Lung (tissue), 12 donors: Measurements from ENCODE around the gene PEPD. TPM values are rescaled to one million over a fixed set of nuclear protein-coding genes. Genes with fewer than 3 reads are reported as not detected.

Source experiments
- ATAC-seq: fragments of 200-7000 bp; cut with Tn5 transposase; one replicate; pipeline ENCODE4 v1.9.1; 2020; ENCODE audit warnings: moderate number of reproducible peaks; ENCODE audit not compliant: insufficient read depth, low FRiP score
- DNase-seq, 3 donors: peaks; one replicate each; pipeline ENCODE4 v3.0.0-alpha.2; 2013 to 2017
- H3K27ac ChIP-seq, 2 donors: one replicate each; pipeline ENCODE4 v1.5.1; 2013; ENCODE audit warnings: mild to moderate bottlenecking in 2 of 2, moderate library complexity in 2 of 2, control low read depth in 1 of 2, inconsistent platforms in 1 of 2, low read depth in 1 of 2, low read length in 1 of 2
- H3K27me3 ChIP-seq, 3 donors: one replicate each; pipeline ENCODE4 v1.5.1; 2013; ENCODE audit warnings: low read length in 2 of 3; ENCODE audit not compliant: control insufficient read depth in 3 of 3, insufficient read depth in 3 of 3
- H3K36me3 ChIP-seq, 4 donors: one replicate each; pipeline ENCODE4 v1.5.1; 2013; ENCODE audit warnings: low read length in 4 of 4, mild to moderate bottlenecking in 1 of 4, moderate library complexity in 1 of 4; ENCODE audit not compliant: control insufficient read depth in 4 of 4, insufficient read depth in 4 of 4
- H3K4me1 ChIP-seq, 5 donors: one replicate each; pipeline ENCODE4 v1.5.1; 2013; ENCODE audit warnings: low read length in 5 of 5, mild to moderate bottlenecking in 2 of 5, moderate library complexity in 1 of 5; ENCODE audit not compliant: control insufficient read depth in 5 of 5, insufficient read depth in 5 of 5
- H3K4me3 ChIP-seq: one replicate; pipeline ENCODE4 v1.5.1; 2013; ENCODE audit warnings: mild to moderate bottlenecking, control low read depth, moderate library complexity
- H3K9ac ChIP-seq, 2 donors: one replicate each; pipeline ENCODE4 v1.5.1; 2013; ENCODE audit warnings: low read length in 2 of 2, control low read depth in 1 of 2; ENCODE audit not compliant: insufficient read depth in 1 of 2
- H3K9me3 ChIP-seq, 4 donors: one replicate each; pipeline ENCODE4 v1.5.1; 2013; ENCODE audit warnings: low read length in 3 of 4, mild to moderate bottlenecking in 1 of 4, moderate library complexity in 1 of 4; ENCODE audit not compliant: control insufficient read depth in 4 of 4, insufficient read depth in 3 of 4
- WGBS, 2 donors: extraction: QIAGEN DNeasy Blood & Tissue Kit; methylation state at CpG; one replicate each; pipeline ENCODE4 v1.1.7; 2013; 5-methylcytosine and 5-hydroxymethylcytosine counted together
- polyA plus RNA-seq, 2 donors: library from polyadenylated mRNA; stranded (reverse); fragments of 200-250 nt; gene quantifications; one replicate each; pipeline ENCODE4 v1.2.1, GENCODE V29; 2013
- total RNA-seq, 2 donors: library from RNA; depleted of rRNA in 1 of 2; stranded (reverse); fragments of >200 nt in 1 of 2; gene quantifications; one replicate each; pipeline ENCODE4 v1.2.1, GENCODE V29; 2014 to 2021
- TF ChIP-seq, protein P1 (sequence below): IDR thresholded peaks from 2 replicates; pipeline ENCODE4 v1.5.1; 2012; ENCODE audit warnings: mild to moderate bottlenecking; ENCODE audit errors: control extremely low read depth, extremely low read depth
- donor health status: control.
- donor health status: control.
- donor health status: Bipolar disorder and iron deficiency.
- donor health status: healthy.
- donor health status: DM: yes; HTN: yes; CAD: no.

The PEPD gene
- total and polyA plus RNA-seq, 4 donors: 29.6 to 88.2 (median 73.4) TPM

GRCh38 chr19:33436360-33437345 is 84.9 kb downstream of the PEPD start:
- Histone ChIP-seq H3K27me3 (no peaks in the 10 kb centered on the region), H3K4me1 (peaks cover 0 to 11% (median 0%) of the 10 kb centered on the region in 5 donors), H3K9ac (no peak overlapping the region), H3K27ac (no peak overlapping the region), H3K4me3 (no peak overlapping the region), H3K36me3 (peaks cover 0 to 1% (median 0%) of the 10 kb centered on the region in 4 donors), H3K9me3 (no peaks in the 10 kb centered on the region)
- WGBS, 2 donors: 87 to 89% methylated on average over 22 of the region's 22 CpGs
- ATAC-seq: no peak
- peak in 1 of 3 donors; percentile 6 for DNase-seq
- TF ChIP-seq, protein P1, sequence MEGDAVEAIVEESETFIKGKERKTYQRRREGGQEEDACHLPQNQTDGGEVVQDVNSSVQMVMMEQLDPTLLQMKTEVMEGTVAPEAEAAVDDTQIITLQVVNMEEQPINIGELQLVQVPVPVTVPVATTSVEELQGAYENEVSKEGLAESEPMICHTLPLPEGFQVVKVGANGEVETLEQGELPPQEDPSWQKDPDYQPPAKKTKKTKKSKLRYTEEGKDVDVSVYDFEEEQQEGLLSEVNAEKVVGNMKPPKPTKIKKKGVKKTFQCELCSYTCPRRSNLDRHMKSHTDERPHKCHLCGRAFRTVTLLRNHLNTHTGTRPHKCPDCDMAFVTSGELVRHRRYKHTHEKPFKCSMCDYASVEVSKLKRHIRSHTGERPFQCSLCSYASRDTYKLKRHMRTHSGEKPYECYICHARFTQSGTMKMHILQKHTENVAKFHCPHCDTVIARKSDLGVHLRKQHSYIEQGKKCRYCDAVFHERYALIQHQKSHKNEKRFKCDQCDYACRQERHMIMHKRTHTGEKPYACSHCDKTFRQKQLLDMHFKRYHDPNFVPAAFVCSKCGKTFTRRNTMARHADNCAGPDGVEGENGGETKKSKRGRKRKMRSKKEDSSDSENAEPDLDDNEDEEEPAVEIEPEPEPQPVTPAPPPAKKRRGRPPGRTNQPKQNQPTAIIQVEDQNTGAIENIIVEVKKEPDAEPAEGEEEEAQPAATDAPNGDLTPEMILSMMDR: no peak

- H3K4me1 ChIP-seq: peaks cover 0 to 11% (median 0%) of the 10 kb centered on the region in 5 donors
- TF ChIP-seq, protein P1: no peak
- peaks cover 0 to 1% (median 0%) of the 10 kb centered on the region in 4 donors for H3K36me3 ChIP-seq
- WGBS, 2 donors: 92 to 93% methylated on average over 11 of the region's 11 CpGs
- no peaks in the 10 kb centered on the region for H3K27me3 ChIP-seq
- H3K9ac ChIP-seq: no peak overlapping the region
- H3K4me3 ChIP-seq: no peak overlapping the region
- H3K27ac ChIP-seq: no peak overlapping the region
- ATAC-seq: no peak
- no peak for DNase-seq
- no peaks in the 10 kb centered on the region for H3K9me3 ChIP-seq
Observed at GRCh38 chr19:33435706-33436359, 85.8 kb downstream of the PEPD start.

- Histone ChIP-seq H3K9ac (no peak overlapping the region), H3K4me3 (no peak overlapping the region), H3K27ac (no peak overlapping the region), H3K36me3 (no peaks in the 10 kb centered on the region), H3K27me3 (no peaks in the 10 kb centered on the region), H3K9me3 (no peaks in the 10 kb centered on the region), H3K4me1 (peaks cover 0 to 11% (median 0%) of the 10 kb centered on the region in 5 donors)
- TF ChIP-seq, protein P1: no peak
- ATAC-seq: no peak
- DNase-seq: no peak
- 83 to 87% methylated on average over 28 of the region's 28 CpGs for WGBS, 2 donors
Observed at GRCh38 chr19:33434886-33435705, 86.5 kb downstream of the PEPD start.
